ENCODE data around the gene PLCD3. TPM values are rescaled to one million over a fixed set of nuclear protein-coding genes. Genes with fewer than 3 reads are reported as not detected.

PLCD3 gene
- total RNA-seq, 1 donor from 2014 or later, result 37.0 TPM

DNA sequence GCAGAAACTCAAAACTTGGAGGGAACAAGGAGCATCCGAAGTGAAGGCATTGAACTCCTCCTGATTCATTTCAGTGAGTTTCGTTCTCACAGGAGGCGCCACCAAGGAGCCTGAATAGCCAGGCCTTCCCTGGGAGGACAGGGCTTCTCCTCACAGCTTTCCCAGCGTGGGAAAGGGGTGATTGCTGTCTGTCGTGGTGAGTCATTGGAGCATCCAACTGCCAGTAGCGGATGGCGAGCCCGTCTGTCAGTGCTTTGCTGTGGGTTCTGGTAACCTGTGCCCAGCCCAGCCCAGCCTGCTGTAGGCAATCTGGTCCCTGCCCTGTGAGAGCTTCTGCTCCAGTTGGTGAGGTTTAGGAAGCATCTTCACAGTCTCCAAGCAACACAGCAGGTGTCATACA lies 28.3 kb downstream of the PLCD3 start:
- Histone ChIP-seq H3K27me3 (no peaks in the 10 kb centered on the region), H3K27ac (no peak overlapping the region), H3K4me1 (peaks cover under 1% of the 10 kb centered on the region), H3K4me3 (no peak overlapping the region), H3K36me3 (peaks cover 82% of the 10 kb centered on the region), H3K9me3 (no peaks in the 10 kb centered on the region)
- intact Hi-C loops (cut with DNase I), result loop anchor here (10.0 kb wide), 1 partner anchor 59 kb away; no protein-coding TSS in a partner anchor
- TF ChIP-seq, protein P1, sequence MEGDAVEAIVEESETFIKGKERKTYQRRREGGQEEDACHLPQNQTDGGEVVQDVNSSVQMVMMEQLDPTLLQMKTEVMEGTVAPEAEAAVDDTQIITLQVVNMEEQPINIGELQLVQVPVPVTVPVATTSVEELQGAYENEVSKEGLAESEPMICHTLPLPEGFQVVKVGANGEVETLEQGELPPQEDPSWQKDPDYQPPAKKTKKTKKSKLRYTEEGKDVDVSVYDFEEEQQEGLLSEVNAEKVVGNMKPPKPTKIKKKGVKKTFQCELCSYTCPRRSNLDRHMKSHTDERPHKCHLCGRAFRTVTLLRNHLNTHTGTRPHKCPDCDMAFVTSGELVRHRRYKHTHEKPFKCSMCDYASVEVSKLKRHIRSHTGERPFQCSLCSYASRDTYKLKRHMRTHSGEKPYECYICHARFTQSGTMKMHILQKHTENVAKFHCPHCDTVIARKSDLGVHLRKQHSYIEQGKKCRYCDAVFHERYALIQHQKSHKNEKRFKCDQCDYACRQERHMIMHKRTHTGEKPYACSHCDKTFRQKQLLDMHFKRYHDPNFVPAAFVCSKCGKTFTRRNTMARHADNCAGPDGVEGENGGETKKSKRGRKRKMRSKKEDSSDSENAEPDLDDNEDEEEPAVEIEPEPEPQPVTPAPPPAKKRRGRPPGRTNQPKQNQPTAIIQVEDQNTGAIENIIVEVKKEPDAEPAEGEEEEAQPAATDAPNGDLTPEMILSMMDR (IDR thresholded peaks at IDR 0.05), result no peak
- ATAC-seq (no peak), DNase-seq (no peak)

DNA sequence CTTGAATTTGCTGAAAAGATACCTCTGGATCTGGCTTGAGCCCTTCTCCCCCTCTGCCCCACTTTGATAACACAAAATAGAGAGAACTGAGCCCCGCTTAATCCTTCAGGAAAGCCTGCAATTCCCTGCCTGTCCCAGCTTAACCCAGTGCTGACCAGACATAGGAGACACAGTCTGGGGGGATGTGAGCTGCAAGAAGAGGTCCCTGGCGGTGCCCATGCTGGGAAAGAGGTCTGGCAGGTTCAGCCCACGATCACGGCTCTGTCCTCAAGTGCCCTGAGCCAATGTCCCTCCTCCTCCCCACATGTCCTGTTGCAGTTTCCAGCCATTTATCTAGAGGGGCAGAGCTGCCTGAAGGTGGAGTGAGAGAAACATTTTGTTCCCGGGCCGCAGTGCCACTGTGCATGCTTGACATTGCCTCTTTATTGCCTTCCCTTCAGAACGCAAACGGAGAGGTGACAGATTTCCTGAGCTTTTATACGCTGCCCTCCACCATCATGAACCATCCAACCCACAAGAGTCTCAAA lies 29.0 kb downstream of the PLCD3 start:
- Histone ChIP-seq H3K36me3 (peaks cover 88% of the 10 kb centered on the region), H3K4me3 (no peak overlapping the region), H3K27me3 (no peaks in the 10 kb centered on the region), H3K9me3 (no peaks in the 10 kb centered on the region), H3K4me1 (peaks cover 6% of the 10 kb centered on the region), H3K27ac (no peak overlapping the region)
- intact Hi-C loops (cut with DNase I), result loop anchor here (10.0 kb wide), 1 partner anchor 59 kb away; no protein-coding TSS in a partner anchor
- ATAC-seq (no peak), DNase-seq (no peak)
- TF ChIP-seq, protein P1 (IDR thresholded peaks at IDR 0.05), result no peak

DNA sequence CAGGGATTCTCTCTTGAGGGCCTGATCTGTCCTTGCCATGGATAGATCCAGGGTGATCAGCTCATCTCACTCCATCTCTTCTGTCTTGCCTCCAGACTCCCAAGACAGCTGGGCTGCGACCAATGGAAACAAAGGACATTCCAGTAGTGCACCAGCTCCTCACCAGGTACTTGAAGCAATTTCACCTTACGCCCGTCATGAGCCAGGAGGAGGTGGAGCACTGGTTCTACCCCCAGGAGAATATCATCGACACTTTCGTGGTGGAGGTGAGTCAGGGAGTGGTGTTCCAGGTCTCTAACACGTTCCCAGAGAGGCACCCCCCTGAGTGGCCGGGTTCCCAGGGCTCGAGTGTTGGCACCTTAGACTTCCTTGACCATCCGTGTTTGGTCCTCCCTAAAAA lies 29.5 kb downstream of the PLCD3 start:
- H3K27me3 ChIP-seq, result no peaks in the 10 kb centered on the region
- H3K4me1 ChIP-seq, result peaks cover 7% of the 10 kb centered on the region
- TF ChIP-seq, protein P1 (IDR thresholded peaks at IDR 0.05), result no peak
- H3K4me3 ChIP-seq, result no peak overlapping the region
- H3K27ac ChIP-seq, result no peak overlapping the region
- H3K36me3 ChIP-seq, result peaks cover 93% of the 10 kb centered on the region
- intact Hi-C loops (cut with DNase I), result loop anchor here (10.0 kb wide), 1 partner anchor 58 kb away; no protein-coding TSS in a partner anchor
- no peaks in the 10 kb centered on the region for H3K9me3 ChIP-seq
- no peak for DNase-seq
- ATAC-seq, result no peak

GRCh38 chr17:45101883-45102811 lies 30.2 kb downstream of the PLCD3 start:
- Histone ChIP-seq H3K4me1 (peaks cover 7% of the 10 kb centered on the region), H3K4me3 (no peak overlapping the region), H3K36me3 (peaks cover 94% of the 10 kb centered on the region), H3K9me3 (no peaks in the 10 kb centered on the region), H3K27ac (no peak overlapping the region), H3K27me3 (no peaks in the 10 kb centered on the region)
- intact Hi-C loops (cut with DNase I), result loop anchor here (10.0 kb wide), 1 partner anchor 57 kb away; no protein-coding TSS in a partner anchor
- TF ChIP-seq, protein P1 (IDR thresholded peaks at IDR 0.05), result no peak
- DNase-seq (no peak), ATAC-seq (no peak)

- intact Hi-C loops (cut with DNase I), result loop anchor here (10.0 kb wide), 1 partner anchor 57 kb away; no protein-coding TSS in a partner anchor
These were observed 30.8 kb downstream of the PLCD3 start for GRCh38 chr17:45101546-45101882.

More at GRCh38 chr17:45101546-45101882, 30.8 kb downstream of the PLCD3 start:
- H3K9me3 ChIP-seq, result no peaks in the 10 kb centered on the region
- ATAC-seq (no peak), DNase-seq (no peak)
- H3K27me3 ChIP-seq, result no peaks in the 10 kb centered on the region
- TF ChIP-seq, protein P1 (IDR thresholded peaks at IDR 0.05), result no peak
- no peak overlapping the region for H3K27ac ChIP-seq
- H3K4me3 ChIP-seq, result no peak overlapping the region
- peaks cover 7% of the 10 kb centered on the region for H3K4me1 ChIP-seq
- H3K36me3 ChIP-seq, result peaks cover 94% of the 10 kb centered on the region
